KBM-7 (cell line): ENCODE results near the gene BET1.
A peak's percentile ranks its signal among the peaks of the same experiment; 100 is the strongest.
"Not testable (repeated sequence)": the region's sequence is repeated elsewhere in the genome, so short reads cannot be mapped to it uniquely, and the experiment has no call there.

Source experiments
- DNase-seq: peaks from one replicate; pipeline ENCODE4 v3.0.0-alpha.2; 2015
- in situ Hi-C: fragments of 300-500 bp; cut with MboI; formaldehyde crosslinking; loops from 2 replicates; pipeline ENCODE4 v1.14.3; 2020; ENCODE audit warnings: low sequenced_read_pairs, low pct_unique_long_range_greater_than_20kb, mixed read lengths

BET1 gene, protein sequence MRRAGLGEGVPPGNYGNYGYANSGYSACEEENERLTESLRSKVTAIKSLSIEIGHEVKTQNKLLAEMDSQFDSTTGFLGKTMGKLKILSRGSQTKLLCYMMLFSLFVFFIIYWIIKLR

GRCh38 chr7:94004024-94004951 lies at the start of gene BET1:
Gene BET1 (minus strand): TSS chr7:94004355. CDS start chr7:94004216, 139 bp downstream.
- in situ Hi-C loops, result no loop called here
- peak; percentile 92 for DNase-seq

DNA sequence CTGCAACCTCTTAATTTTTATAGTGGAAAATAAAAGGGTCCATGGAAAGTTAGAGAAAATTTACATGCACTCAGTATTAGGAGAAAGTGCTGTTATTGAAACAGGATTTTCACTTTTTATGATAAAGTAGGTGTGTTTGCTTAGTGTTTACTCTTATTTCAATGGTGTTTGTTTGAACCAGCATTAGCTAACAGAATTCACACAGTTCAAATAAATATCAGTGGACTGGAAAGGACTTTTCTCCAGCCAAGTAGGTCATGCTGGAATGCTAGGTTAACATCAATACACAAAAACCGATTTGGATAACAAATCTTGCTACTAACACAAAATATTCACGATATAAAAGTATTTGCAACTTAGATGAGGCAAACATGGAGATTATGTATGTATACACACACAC lies 49.4 kb upstream of the BET1 start:
- in situ Hi-C loops, result no loop called here
- DNase-seq, result no peak

- DNase-seq, result no peak
- in situ Hi-C loops, result no loop called here
Measured at GRCh38 chr7:94052398-94053180, 48.4 kb upstream of the BET1 start.

GRCh38 chr7:94050046-94050445 lies 45.9 kb upstream of the BET1 start:
- in situ Hi-C loops, result no loop called here
- peak; percentile 71 for DNase-seq

GRCh38 chr7:94049615-94050014 lies 45.5 kb upstream of the BET1 start:
- in situ Hi-C loops, result no loop called here
- peak; percentile 3 for DNase-seq

DNA sequence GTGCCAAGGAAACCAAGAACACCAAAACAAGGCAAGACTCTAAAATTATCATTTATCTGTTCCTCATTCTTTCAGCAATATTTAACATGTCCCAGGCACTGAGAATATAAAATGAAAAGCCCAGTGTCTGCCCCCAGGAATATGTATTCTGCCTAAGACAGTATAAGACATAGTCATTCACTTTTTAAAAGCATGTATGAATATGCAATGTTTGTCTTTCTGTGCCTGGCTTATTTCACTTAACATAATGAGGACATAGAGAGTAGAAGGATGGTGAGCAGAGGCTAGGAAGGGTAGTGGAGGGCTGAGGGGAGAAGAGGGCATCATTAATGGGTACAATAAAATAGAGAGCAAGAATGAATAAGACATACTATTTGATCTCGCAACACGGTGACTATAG lies 44.6 kb upstream of the BET1 start:
- no peak for DNase-seq
- in situ Hi-C loops, result no loop called here

GRCh38 chr7:94047956-94048355 lies 43.8 kb upstream of the BET1 start:
- in situ Hi-C loops, result no loop called here

GRCh38 chr7:94045581-94045980 lies 41.4 kb upstream of the BET1 start:
- in situ Hi-C loops, result no loop called here
- no peak for DNase-seq

More at GRCh38 chr7:94047956-94048355, 43.8 kb upstream of the BET1 start:
- DNase-seq, result no peak

- in situ Hi-C loops, result no loop called here
- DNase-seq, result no peak
Measured at GRCh38 chr7:94044806-94045205, 40.7 kb upstream of the BET1 start.

DNA sequence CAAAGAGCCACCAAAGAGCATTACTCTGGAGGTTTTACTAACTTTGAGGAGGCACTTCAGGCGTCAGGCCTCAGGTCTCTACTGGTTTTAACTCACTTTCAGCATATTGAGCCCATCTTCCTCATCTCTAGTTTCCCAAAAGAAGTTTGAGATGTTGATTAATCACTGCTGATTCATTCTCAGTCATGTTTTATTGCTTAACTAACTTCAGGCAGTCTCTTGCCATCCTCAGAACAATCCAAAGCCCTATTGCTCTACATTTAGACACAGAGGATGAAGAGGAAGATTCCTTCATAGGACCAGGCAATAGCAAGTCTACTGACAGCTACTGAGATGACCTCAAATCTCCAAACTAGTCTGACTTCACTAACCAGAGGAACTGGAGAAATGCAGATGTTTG lies 39.1 kb upstream of the BET1 start:
- in situ Hi-C loops, result no loop called here
- DNase-seq, result no peak

GRCh38 chr7:94042381-94042780 lies 38.2 kb upstream of the BET1 start:
- DNase-seq, result no peak
- in situ Hi-C loops, result no loop called here

- DNase-seq, result no peak
- in situ Hi-C loops, result no loop called here
Measured at GRCh38 chr7:94041529-94041928, 37.4 kb upstream of the BET1 start.

- no peak for DNase-seq
Measured at GRCh38 chr7:94040254-94040653, 36.1 kb upstream of the BET1 start.

DNA sequence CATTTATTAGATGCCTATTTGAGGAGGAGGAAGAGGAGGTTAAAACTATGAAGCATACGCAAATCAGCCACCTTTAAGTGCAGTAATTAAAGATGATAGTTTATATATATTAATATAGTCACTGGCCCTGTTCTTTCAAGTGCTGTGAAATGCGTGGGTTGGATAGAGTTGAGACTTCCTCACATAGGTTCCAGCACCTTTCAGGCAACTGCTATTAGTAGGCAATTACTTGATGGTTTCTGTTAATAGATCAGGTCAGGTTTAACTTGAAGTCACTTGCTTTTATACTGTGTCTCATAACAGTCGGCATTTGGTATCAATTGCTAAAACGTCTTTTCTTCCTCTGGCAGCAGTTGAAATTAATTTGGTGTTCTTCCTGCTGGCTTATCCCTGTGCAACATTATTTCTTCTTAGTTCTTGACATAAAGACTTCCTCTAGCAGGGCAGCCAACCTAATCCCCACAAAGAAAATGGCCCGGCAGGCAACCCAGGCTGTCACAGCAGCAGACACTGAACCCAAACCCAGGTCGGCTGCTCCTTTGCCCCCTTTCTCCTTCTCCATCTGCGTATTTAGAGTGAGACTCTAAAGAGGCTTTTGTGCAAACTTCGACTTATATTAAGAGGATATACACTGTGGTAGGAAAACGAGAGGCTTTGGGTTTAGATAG lies 35.3 kb upstream of the BET1 start:
- in situ Hi-C loops, result no loop called here
- DNase-seq, result no peak

More at GRCh38 chr7:94040254-94040653, 36.1 kb upstream of the BET1 start:
- in situ Hi-C loops, result no loop called here

DNA sequence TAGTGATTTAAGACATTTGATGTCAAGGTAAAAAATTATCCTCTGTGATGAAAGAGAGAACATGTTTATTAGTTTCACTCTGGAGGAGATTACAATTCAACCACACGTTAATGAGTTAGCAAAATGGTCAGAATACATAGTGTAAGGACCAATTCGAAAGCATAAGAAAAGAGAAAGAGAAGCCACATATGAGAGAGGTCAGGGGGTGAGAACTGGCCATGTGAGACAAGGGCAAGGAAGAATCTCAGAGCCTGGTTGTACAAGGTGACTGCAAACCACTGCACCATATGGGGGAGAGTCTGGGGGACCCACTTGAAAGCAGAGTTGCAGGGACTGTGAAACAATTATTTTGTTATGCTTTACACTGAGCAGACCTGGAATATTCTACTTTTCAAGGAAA lies 27.7 kb upstream of the BET1 start:
- no peak for DNase-seq
- in situ Hi-C loops, result no loop called here

DNA sequence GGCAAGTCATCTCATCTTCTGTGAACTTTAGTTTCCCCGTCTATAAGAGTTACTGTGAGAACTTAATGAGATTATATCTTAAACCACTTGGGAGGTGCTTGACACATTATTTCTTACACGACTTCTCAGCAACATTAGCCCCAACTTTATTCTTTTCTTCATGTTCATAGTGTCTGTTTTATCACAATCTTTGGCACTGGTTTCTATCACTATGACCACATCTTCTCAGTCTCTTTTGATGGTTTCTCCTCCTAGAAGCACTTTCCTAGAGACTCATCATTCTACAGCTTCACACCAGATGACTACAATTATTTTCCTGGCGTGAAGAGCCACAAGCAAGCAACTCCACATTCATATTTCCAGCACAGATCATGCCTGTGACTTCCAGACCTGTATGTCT lies 26.5 kb upstream of the BET1 start:
- DNase-seq, result no peak
- in situ Hi-C loops, result no loop called here

DNA sequence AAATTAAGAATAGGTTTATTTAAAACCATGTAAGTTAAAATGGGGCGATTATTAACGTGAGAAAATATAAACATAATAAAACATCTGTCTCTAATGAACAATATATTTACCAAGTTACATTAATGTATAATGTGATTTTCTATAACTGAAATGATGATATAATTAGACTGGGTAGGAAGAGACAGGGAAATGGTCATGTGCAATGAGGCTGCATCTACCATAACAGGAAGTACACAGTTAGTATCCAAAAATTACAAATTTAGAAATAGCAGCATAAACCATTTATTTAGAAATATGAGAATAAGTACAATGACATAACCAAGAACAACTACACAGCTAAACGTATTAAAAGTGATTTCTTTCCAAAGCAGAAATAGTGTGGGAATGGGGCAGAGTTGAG lies 25.8 kb upstream of the BET1 start:
- DNase-seq, result no peak
- in situ Hi-C loops, result no loop called here

- no peak for DNase-seq
- in situ Hi-C loops, result no loop called here
Measured at GRCh38 chr7:94028768-94029167, 24.6 kb upstream of the BET1 start.

DNA sequence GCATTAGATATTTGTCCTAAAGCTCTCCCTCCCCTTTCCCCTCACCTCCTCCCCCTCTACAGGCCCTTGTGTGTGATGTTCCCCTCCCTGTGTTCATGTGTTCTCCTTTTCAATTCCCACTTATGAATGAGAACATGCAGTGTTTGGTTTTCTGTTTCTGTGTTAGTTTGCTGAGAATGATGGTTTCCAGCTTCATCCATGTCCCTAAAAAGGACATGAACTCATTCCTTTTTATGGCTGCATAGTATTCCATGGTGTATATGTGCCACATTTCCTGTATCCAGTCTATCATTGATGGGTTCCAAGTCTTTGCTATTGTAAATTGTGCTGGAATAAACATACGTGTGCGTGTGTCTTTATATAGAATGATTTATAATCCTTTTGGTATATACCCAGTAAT lies 22.5 kb upstream of the BET1 start:
- in situ Hi-C loops, DNase-seq: not testable (repeated sequence)
